Smooth muscle cell (in vitro differentiated cells): ENCODE results near the gene MYBPH. TPM values are rescaled to one million over a fixed set of nuclear protein-coding genes. Genes with fewer than 3 reads are reported as not detected.

ENCODE experiments used
- DNase-seq: peaks from one replicate; lab custom pipeline; 2025; ENCODE audit not compliant: unreplicated experiment; lab: John Stamatoyannopoulos, UW
- H2AFZ ChIP-seq: fragments of 200-600 bp; sonication (generic); 2 replicates; pipeline ENCODE4 v1.6.0; 2016; ENCODE audit warnings: antibody characterized with exemption, low read depth, mild to moderate bottlenecking
- H3F3A ChIP-seq: fragments of 200-600 bp; sonication (generic); 2 replicates; pipeline ENCODE4 v1.6.0; 2017; ENCODE audit warnings: antibody characterized with exemption, low read depth
- H3K27ac ChIP-seq: fragments of 200-600 bp; sonication (generic); 2 replicates; pipeline ENCODE4 v1.5.1; 2016; ENCODE audit warnings: low read depth, mild to moderate bottlenecking
- H3K27me3 ChIP-seq: fragments of 200-600 bp; sonication (generic); 2 replicates; pipeline ENCODE4 v1.6.1; 2016; ENCODE audit warnings: low read depth, mild to moderate bottlenecking
- H3K36me3 ChIP-seq: fragments of 200-600 bp; sonication (generic); 2 replicates; pipeline ENCODE4 v1.5.1; 2016; ENCODE audit warnings: low read depth
- H3K4me1 ChIP-seq: fragments of 200-600 bp; sonication (generic); 2 replicates; pipeline ENCODE4 v1.5.1; 2016; ENCODE audit warnings: low read depth
- H3K4me2 ChIP-seq: fragments of 200-600 bp; sonication (generic); 2 replicates; pipeline ENCODE4 v1.6.0; 2016; ENCODE audit warnings: mild to moderate bottlenecking
- H3K4me3 ChIP-seq: fragments of 200-600 bp; sonication (generic); 2 replicates; pipeline ENCODE4 v1.5.1; 2016; ENCODE audit warnings: mild to moderate bottlenecking
- H3K79me2 ChIP-seq: fragments of 200-600 bp; sonication (generic); 2 replicates; pipeline ENCODE4 v1.6.0; 2016; ENCODE audit warnings: low read depth, mild to moderate bottlenecking
- H3K9ac ChIP-seq: fragments of 200-600 bp; sonication (generic); 2 replicates; pipeline ENCODE4 v1.6.0; 2016; ENCODE audit warnings: low read depth
- H3K9me3 ChIP-seq: fragments of 200-600 bp; sonication (generic); replicated peaks from 2 replicates; pipeline ENCODE4 v1.5.1; 2016; ENCODE audit warnings: low read depth
- H4K20me1 ChIP-seq: fragments of 200-600 bp; sonication (generic); 2 replicates; pipeline ENCODE4 v1.6.0; 2016; ENCODE audit warnings: low read depth
- WGBS: methylation state at CpG from one replicate; pipeline ENCODE4 v1.1.7; 2016; ENCODE audit warnings: low lambda C conversion rate; 5-methylcytosine and 5-hydroxymethylcytosine counted together
- polyA plus RNA-seq: library from polyadenylated mRNA; unstranded; fragments of >200 nt; fragmentation: Nextera tagmentation; extraction: Ambion mirVana; gene quantifications from 2 replicates; pipeline ENCODE4 v1.2.1, GENCODE V29; 2016
- total RNA-seq: library from RNA; depleted of rRNA; stranded (reverse); fragments of >200 nt; gene quantifications from 2 replicates; pipeline ENCODE4 v1.2.3, GENCODE V29; 2014
- TF ChIP-seq, protein P1 (sequence below): fragments of 200-600 bp; sonication (generic); IDR thresholded peaks from 2 replicates; pipeline ENCODE4 v1.5.1; 2017; ENCODE audit warnings: borderline replicate concordance, mild to moderate bottlenecking, antibody characterized with exemption; ENCODE audit not compliant: insufficient read depth, poor library complexity, severe bottlenecking

Gene MYBPH
- total and polyA plus RNA-seq, 2 experiments from 2014 or later, result 0.67 to 1.7 TPM

DNA sequence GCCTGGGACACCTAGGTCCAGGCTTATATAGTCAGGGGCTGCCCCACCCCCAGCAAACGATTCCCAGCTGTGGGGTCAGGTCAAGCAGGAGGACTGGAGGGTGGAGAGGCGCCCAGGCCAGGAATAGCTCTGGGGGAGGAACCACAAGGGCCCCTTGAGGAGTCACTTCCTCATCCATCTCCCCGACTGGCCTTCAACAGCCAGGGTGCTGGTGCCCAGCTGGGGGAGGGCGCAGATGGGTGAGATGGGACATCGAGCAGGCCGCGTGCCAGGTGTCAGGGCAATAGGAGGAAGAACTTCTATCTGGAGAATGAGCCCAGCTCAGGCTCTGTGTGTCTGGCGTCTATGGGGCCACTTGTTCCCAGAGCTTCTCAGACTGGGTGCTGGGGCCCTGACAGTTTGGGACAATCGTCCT lies 208 bp upstream of the MYBPH start:
- Histone ChIP-seq H3K9ac (no peak overlapping the region), H3K4me2 (no peak overlapping the region), H3K4me1 (peaks cover 23% of the 10 kb centered on the region), H3K4me3 (no peak overlapping the region), H3K36me3 (no peaks in the 10 kb centered on the region), H3K27ac (peak overlapping the region; percentile 88), H2AFZ (no peak overlapping the region), H3K79me2 (no peaks in the 10 kb centered on the region), H4K20me1 (no peaks in the 10 kb centered on the region), H3F3A (peaks cover 10% of the 10 kb centered on the region), H3K9me3 (no peaks in the 10 kb centered on the region), H3K27me3 (no peaks in the 10 kb centered on the region)
- WGBS, result 83% methylated on average over 9 of the region's 9 CpGs
- DNase-seq, result no peak
- TF ChIP-seq, protein P1, sequence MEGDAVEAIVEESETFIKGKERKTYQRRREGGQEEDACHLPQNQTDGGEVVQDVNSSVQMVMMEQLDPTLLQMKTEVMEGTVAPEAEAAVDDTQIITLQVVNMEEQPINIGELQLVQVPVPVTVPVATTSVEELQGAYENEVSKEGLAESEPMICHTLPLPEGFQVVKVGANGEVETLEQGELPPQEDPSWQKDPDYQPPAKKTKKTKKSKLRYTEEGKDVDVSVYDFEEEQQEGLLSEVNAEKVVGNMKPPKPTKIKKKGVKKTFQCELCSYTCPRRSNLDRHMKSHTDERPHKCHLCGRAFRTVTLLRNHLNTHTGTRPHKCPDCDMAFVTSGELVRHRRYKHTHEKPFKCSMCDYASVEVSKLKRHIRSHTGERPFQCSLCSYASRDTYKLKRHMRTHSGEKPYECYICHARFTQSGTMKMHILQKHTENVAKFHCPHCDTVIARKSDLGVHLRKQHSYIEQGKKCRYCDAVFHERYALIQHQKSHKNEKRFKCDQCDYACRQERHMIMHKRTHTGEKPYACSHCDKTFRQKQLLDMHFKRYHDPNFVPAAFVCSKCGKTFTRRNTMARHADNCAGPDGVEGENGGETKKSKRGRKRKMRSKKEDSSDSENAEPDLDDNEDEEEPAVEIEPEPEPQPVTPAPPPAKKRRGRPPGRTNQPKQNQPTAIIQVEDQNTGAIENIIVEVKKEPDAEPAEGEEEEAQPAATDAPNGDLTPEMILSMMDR, result no peak

DNA sequence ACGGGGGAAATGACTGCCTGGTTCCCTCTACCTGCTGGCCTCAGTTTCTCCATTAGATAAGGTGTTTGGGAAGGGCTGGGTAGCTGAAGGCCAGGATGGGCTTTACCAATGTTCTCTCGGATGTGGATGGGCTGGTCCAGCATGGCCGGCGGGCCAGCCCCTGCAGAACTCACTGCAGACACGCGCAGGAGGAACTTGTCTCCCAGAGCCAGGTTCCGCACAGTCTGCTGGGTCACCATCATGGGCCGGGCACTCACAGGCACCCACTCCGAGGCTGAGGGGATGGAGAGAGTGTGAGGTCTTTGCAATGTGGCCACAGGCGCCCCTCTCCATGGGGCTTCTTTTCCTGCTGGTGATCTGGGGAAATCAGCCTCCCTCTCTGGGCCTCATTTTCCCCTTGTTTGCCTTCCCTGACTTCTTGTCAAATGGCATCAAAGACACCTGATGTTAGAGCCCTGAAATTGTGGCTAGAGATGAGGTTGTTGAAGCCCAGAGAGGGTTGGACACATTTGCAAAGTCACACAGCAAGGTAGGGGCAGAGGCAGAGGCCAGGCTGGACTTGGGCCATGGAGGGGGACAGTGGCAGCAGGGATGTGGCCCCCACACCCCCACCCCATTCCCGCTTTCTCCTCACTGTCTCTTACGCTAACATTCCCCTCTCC lies 1.2 kb downstream of the MYBPH start:
- no peak for DNase-seq
- Histone ChIP-seq H3K9ac (no peak overlapping the region), H2AFZ (no peak overlapping the region), H3K9me3 (no peaks in the 10 kb centered on the region), H3K79me2 (no peaks in the 10 kb centered on the region), H3F3A (peaks cover 10% of the 10 kb centered on the region), H3K36me3 (no peaks in the 10 kb centered on the region), H3K27ac (no peak overlapping the region), H4K20me1 (no peaks in the 10 kb centered on the region), H3K4me3 (no peak overlapping the region), H3K27me3 (no peaks in the 10 kb centered on the region), H3K4me1 (peaks cover 23% of the 10 kb centered on the region), H3K4me2 (no peak overlapping the region)
- TF ChIP-seq, protein P1, result no peak
- 98% methylated on average over 12 of the region's 12 CpGs for WGBS

DNA sequence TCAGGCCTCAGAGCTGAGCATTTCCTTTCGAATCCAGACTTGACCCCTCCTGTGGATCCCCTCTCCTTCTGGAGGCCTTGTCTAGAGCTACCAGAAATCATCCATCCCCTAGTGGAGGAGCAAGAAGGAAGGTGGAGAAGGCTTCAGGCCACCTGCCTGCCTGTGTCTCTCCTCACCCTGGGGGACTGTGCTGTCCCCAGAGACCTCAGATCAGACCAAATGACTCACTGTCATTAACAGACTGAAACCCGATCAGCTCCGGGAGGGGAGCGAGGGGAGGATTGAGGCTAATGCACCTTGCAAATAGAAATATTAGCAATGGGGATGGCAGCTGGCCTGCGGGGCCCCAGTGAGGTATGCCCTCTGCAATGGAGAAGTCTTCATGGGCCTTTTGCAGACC lies 2.1 kb downstream of the MYBPH start:
- H3F3A ChIP-seq, result peaks cover 10% of the 10 kb centered on the region
- no peak overlapping the region for H3K4me2 ChIP-seq
- H3K4me3 ChIP-seq, result no peak overlapping the region
- no peak overlapping the region for H2AFZ ChIP-seq
- no peak overlapping the region for H3K27ac ChIP-seq
- WGBS, result 58% methylated on average over 5 of the region's 5 CpGs
- peaks cover 19% of the 10 kb centered on the region for H3K4me1 ChIP-seq
- no peaks in the 10 kb centered on the region for H3K27me3 ChIP-seq
- no peak overlapping the region for H3K9ac ChIP-seq
- H3K36me3 ChIP-seq, result no peaks in the 10 kb centered on the region
- H3K9me3 ChIP-seq, result no peaks in the 10 kb centered on the region
- H3K79me2 ChIP-seq, result no peaks in the 10 kb centered on the region
- DNase-seq, result no peak
- TF ChIP-seq, protein P1, result no peak
- no peaks in the 10 kb centered on the region for H4K20me1 ChIP-seq

DNA sequence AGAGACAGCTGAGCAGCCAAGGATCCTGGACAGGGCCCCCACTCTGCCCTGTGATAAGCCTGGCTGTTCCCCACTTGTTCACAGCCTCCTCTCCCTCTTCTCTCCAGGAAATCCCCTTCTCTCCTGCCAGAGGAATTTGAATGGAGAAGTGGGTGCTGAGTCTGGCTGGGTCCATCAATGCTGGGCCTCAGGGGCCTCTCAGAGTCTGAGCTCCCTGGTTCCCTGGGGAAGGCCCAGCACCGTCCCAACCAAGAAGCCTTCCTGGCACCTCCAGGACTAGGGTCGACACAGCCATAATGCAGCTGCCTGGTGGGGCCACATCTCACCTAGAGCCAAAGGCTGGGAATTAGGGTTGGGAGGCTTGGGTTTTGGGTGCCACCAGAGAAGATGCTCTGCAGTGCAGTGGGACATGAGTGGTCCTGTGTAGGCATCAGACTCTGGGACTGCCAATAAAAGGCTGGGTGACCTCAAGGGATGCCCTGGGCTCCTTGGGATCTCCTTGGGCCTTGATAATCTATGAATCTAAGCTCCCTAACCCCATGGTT lies 2.5 kb downstream of the MYBPH start:
- H3K4me3 ChIP-seq, result no peak overlapping the region
- WGBS, result 95% methylated on average over 2 of the region's 2 CpGs
- H3K9ac ChIP-seq, result no peak overlapping the region

More for the DNA sequence above, 2.5 kb downstream of the MYBPH start:
- H3K36me3 ChIP-seq, result no peaks in the 10 kb centered on the region
- H3K9me3 ChIP-seq, result no peaks in the 10 kb centered on the region
- no peaks in the 10 kb centered on the region for H4K20me1 ChIP-seq
- H3K27ac ChIP-seq, result no peak overlapping the region
- peaks cover 10% of the 10 kb centered on the region for H3F3A ChIP-seq
- H3K27me3 ChIP-seq, result no peaks in the 10 kb centered on the region
- H3K79me2 ChIP-seq, result no peaks in the 10 kb centered on the region
- TF ChIP-seq, protein P1, result no peak
- peaks cover 14% of the 10 kb centered on the region for H3K4me1 ChIP-seq
- H3K4me2 ChIP-seq, result no peak overlapping the region
- no peak for DNase-seq
- no peak overlapping the region for H2AFZ ChIP-seq
